HG02981 (cell line): ENCODE results near the gene EPHA2.
A peak's percentile ranks its signal among the peaks of the same experiment; 100 is the strongest.
"Not testable (repeated sequence)": the region's sequence is repeated elsewhere in the genome, so short reads cannot be mapped to it uniquely, and the experiment has no call there.

Experiments used
- ATAC-seq: cut with Tn5 transposase; IDR thresholded peaks from one replicate; pipeline ENCODE4 v1.9.1; 2021; ENCODE audit warnings: mild to moderate bottlenecking, moderate library complexity; ENCODE audit not compliant: unreplicated experiment

The EPHA2 gene

GRCh38 chr1:16168622-16169360, 12.9 kb upstream of the EPHA2 start:
- ATAC-seq = no peak

- ATAC-seq = not testable (repeated sequence)
These were observed 12.3 kb upstream of the EPHA2 start for GRCh38 chr1:16168144-16168495.

GRCh38 chr1:16167331-16168143, 11.7 kb upstream of the EPHA2 start:
- peak; percentile 48 for ATAC-seq

GRCh38 chr1:16166117-16166516, 10.2 kb upstream of the EPHA2 start:
- no peak for ATAC-seq

- ATAC-seq = no peak
These were observed 9.7 kb upstream of the EPHA2 start for GRCh38 chr1:16165548-16165947.

GRCh38 chr1:16165073-16165364, 9.2 kb upstream of the EPHA2 start:
- ATAC-seq = no peak

GRCh38 chr1:16164213-16165072, 8.6 kb upstream of the EPHA2 start:
- ATAC-seq = no peak

DNA sequence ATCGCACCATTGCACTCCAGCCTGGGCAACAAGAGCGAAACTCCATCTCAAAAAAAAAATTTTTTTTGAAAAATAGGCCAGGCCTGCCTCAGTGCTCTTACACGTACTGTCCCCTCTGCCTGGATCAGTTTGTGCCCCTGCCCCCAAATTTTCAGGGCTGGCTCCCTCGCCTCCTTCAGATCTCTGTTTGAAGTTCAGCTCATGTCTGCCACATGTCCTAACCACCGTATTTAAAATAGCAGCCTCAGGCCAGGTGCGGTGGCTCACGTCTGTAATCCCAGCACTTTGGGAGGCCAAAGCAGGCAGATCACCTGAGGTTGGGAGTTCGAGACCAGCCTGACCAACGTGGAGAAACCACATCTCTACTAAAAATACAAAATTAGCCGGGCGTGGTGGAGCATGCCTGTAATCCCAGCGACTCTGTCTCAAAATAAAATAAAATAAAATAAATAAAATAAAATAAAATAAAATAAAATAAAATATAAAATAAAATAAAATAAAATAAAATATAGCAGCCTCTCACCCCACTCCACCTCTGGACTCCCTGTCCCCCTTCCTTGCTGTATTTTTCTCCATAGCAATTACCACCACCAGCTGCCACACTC, 7.8 kb upstream of the EPHA2 start:
- not testable (repeated sequence) for ATAC-seq

DNA sequence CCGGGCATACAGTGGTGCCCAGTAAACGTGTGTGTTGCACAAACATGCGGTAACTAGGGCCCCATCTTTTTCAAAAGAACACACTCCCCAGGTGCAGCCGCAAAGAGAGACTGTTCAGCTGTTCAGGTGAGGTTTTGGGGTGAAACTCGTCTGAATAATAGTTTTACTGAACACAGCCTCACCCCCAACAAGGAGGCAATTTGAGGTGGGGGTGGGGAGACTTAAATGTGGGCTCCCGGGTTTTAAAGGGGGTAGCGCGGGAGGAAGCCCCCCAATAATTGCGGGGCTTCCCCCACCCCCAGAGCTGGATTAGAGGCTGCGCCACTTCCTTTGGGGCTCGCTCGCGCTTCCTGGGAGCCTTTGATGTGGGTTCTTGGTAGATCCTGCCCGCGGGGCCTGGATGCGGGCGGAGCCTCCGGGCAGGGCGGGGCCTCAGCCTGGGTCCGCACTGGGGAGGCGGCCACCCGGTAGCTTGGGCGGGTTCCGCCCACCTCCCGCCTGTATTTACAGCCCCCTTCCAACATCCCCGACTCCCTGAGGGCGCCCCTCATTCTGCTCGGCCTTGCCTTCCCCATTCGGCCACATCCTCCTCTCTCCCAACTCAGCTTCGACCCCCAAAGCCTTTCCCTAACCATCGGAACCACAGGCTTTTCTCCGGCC, 6.4 kb upstream of the EPHA2 start:
- no peak for ATAC-seq

DNA sequence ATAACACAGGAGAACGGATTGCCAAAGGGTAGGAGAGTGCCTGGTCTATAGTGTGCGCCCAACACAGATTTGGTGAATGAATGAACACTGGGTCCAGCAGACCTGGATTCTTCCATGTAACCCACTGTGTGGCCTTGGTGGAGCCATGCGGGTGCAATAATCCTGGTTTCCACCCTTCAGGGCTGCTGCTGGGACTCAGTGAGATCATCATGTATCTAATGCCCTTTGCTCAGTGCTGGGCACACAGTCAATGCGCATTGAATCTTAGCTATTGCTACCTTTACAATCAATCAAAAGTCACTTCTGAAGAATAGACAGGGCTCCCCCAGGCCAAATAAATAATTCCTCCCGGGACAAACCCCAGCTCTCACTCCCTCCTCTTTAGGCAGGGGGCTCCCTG, 5.8 kb upstream of the EPHA2 start:
- ATAC-seq = no peak

- no peak for ATAC-seq
These were observed 3.3 kb upstream of the EPHA2 start for GRCh38 chr1:16158993-16159831.

DNA sequence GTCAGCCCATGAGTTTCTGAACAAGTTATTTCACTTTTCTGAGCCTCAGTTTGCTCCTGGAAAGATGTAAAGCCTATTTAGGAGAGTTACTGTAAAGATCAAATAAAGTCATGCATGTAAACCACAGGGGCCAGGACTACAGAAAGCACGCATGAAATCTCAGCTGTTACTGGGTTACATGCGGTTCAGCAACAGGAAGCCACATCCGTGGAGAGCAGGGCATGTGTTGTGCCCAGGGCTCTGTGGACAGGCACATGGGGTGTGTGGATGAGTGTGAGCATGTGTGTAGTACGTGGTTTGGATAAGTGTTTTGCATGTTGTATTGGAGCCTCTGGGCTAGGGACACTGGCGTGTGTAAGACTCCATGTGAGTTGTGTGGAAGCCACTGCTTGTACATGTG, 2.2 kb upstream of the EPHA2 start:
- ATAC-seq = no peak

DNA sequence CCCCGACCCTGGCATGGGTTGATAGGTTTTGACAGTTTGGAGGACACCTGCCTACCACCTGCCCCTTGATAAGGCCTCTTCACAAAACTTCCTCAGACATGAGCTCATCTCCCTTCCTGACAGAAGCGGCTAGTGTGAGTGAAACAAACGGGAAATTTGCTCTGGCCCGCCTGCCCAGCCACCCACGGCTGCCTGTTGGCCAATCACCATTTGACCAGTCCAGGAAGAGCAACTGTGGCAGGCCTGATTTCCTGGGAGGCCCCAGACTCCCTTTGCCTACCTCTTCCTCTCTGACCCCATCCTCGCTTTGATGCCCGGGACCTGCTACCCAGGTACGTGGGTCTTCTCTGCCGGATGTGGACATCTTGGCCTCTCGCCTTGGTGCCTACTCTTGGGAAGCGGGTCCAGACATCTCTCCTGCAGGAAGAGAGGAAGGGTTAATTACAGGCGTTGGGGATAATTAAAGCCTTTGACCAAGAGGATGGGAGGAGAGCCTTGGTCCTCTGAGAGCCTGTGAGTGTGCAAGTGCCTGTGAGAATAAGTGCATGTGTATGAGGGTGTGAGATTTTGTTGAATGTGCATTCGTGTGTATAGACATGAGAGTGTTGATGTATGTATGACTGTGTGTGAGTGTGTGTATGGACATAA, 1.1 kb upstream of the EPHA2 start:
- ATAC-seq = no peak

- ATAC-seq = no peak
These were observed 1.7 kb downstream of the EPHA2 start for GRCh38 chr1:16153999-16154673.

DNA sequence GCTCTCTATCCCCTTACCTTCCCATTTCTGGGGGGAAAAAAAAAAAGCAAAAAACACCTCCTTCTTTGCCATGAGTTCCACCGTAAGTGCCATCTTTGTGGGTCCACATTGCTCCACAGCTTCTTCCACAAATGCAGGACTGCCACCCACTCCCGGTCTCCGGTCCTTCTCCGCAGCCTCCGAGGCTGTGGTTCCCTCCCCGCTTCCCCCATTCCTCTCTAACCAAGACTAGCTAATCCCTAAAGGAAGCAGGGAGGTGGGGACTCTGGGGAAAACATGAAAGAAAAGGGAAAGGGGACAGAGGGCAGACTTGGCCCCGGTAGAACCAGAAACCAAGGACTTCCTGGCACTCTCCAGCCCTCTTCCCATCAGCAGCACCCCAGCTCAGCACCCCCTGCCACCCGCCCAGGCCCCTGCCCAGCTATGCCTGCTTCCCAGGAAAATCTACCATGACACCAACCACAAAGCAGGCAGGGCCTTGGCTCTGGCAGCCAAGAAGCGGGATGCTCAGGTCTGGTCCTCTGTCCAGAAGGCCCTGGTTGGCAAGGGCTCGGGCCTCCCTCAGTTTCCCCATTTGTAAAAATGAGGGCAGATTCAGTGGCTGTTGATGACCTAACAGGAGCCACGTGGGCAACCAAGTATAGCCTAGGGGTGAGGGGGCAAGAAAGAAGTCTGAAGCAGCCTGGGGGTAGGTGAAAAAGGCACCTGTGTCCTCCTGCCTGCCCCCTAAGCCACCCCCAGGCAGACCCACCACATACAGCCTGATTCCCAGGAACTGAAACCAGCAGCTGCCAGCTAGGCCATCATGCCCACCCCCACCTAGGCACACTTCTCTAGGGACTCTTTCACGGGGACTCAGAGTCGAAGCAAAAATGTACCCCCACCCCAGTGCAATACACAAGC, 2.5 kb downstream of the EPHA2 start:
- ATAC-seq = no peak

GRCh38 chr1:16152481-16153087, 3.3 kb downstream of the EPHA2 start:
- no peak for ATAC-seq

GRCh38 chr1:16151995-16152384, 3.9 kb downstream of the EPHA2 start:
- ATAC-seq = no peak
